ENCODE results near the gene LPAR1.

LPAR1 gene

GRCh38 chr9:110958847-110959246, 79.4 kb downstream of the LPAR1 start:
- no peak for DNase-seq (ENCODE audit: low read depth in 2 of 2)

GRCh38 chr9:110954822-110955291, 83.4 kb downstream of the LPAR1 start:
- no peak for DNase-seq (ENCODE audit: low read depth in 2 of 2)

- DNase-seq (ENCODE audit: low read depth in 2 of 2): no peak
Observed at GRCh38 chr9:110952540-110952859, 85.8 kb downstream of the LPAR1 start.

- no peak for DNase-seq (ENCODE audit: low read depth in 2 of 2)
Observed at GRCh38 chr9:110951805-110952539, 86.3 kb downstream of the LPAR1 start.

- DNase-seq (ENCODE audit: low read depth in 2 of 2): no peak
Observed at GRCh38 chr9:110950041-110950645, 88.1 kb downstream of the LPAR1 start.

- DNase-seq (ENCODE audit: low read depth in 2 of 2): no peak
Observed at GRCh38 chr9:110949081-110949480, 89.2 kb downstream of the LPAR1 start.

- no peak for DNase-seq (ENCODE audit: low read depth in 2 of 2)
Observed at GRCh38 chr9:110947491-110948044, 90.7 kb downstream of the LPAR1 start.

- DNase-seq (ENCODE audit: low read depth in 2 of 2): no peak
Observed at GRCh38 chr9:110942522-110942921, 95.7 kb downstream of the LPAR1 start.

GRCh38 chr9:110940951-110941557, 97.2 kb downstream of the LPAR1 start:
- no peak for DNase-seq (ENCODE audit: low read depth in 2 of 2)

- DNase-seq (ENCODE audit: low read depth in 2 of 2): no peak
Observed at GRCh38 chr9:110939573-110939972, 98.7 kb downstream of the LPAR1 start.

- DNase-seq (ENCODE audit: low read depth in 2 of 2): no peak
Observed at GRCh38 chr9:110939047-110939446, 99.2 kb downstream of the LPAR1 start.

GRCh38 chr9:110938242-110938641, 100.0 kb downstream of the LPAR1 start:
- no peak for DNase-seq (ENCODE audit: low read depth in 2 of 2)

- DNase-seq (ENCODE audit: low read depth in 2 of 2): no peak
Observed at GRCh38 chr9:110936719-110937452, 101.4 kb downstream of the LPAR1 start.

GRCh38 chr9:110936237-110936636, 102.0 kb downstream of the LPAR1 start:
- DNase-seq (ENCODE audit: low read depth in 2 of 2): no peak

- DNase-seq (ENCODE audit: low read depth in 2 of 2): no peak
Observed at GRCh38 chr9:110935829-110936228, 102.4 kb downstream of the LPAR1 start.

GRCh38 chr9:110933350-110934001, 104.8 kb downstream of the LPAR1 start:
- DNase-seq (ENCODE audit: low read depth in 2 of 2): no peak

GRCh38 chr9:110932863-110933262, 105.4 kb downstream of the LPAR1 start:
- DNase-seq (ENCODE audit: low read depth in 2 of 2): no peak

GRCh38 chr9:110928599-110928998, 109.7 kb downstream of the LPAR1 start:
- no peak for DNase-seq (ENCODE audit: low read depth in 2 of 2)

GRCh38 chr9:110926828-110927487, 111.3 kb downstream of the LPAR1 start:
- no peak for DNase-seq (ENCODE audit: low read depth in 2 of 2)

GRCh38 chr9:110923601-110924000, 114.7 kb downstream of the LPAR1 start:
- no peak for DNase-seq (ENCODE audit: low read depth in 2 of 2)

- no peak for DNase-seq (ENCODE audit: low read depth in 2 of 2)
Observed at GRCh38 chr9:110922145-110922544, 116.1 kb downstream of the LPAR1 start.
